ENCODE data around the gene MYO3A. TPM values are rescaled to one million over a fixed set of nuclear protein-coding genes. Genes with fewer than 3 reads are reported as not detected.
A peak's percentile ranks its signal among the peaks of the same experiment; 100 is the strongest.

MYO3A gene
- total RNA-seq, 3 donors from 2014 or later, result not detected

- Mint-ChIP-seq H3K9me3 (no peaks in the 10 kb centered on the region), H3K36me3 (ENCODE audit: insufficient read depth) (no peaks in the 10 kb centered on the region), H3K4me3 (no peak overlapping the region), H3K4me1 (ENCODE audit: low read depth) (no peaks in the 10 kb centered on the region), H3K27me3 (ENCODE audit: low read depth) (peaks cover 3% of the 10 kb centered on the region)
- ATAC-seq (no peak), DNase-seq (no peak)
These were observed 264.1 kb downstream of the MYO3A start for GRCh38 chr10:26198119-26198518.

GRCh38 chr10:26199841-26200240 lies 265.8 kb downstream of the MYO3A start:
- no peak overlapping the region for H3K4me3 Mint-ChIP-seq
- ATAC-seq (no peak), DNase-seq (no peak)
- H3K4me1 Mint-ChIP-seq (ENCODE audit: low read depth), result no peaks in the 10 kb centered on the region
- H3K36me3 Mint-ChIP-seq (ENCODE audit: insufficient read depth), result no peaks in the 10 kb centered on the region
- H3K27me3 Mint-ChIP-seq (ENCODE audit: low read depth), result peaks cover 3% of the 10 kb centered on the region
- H3K9me3 Mint-ChIP-seq, result no peaks in the 10 kb centered on the region

- no peaks in the 10 kb centered on the region for H3K9me3 Mint-ChIP-seq
- no peaks in the 10 kb centered on the region for H3K4me1 Mint-ChIP-seq (ENCODE audit: low read depth)
- no peak overlapping the region for H3K4me3 Mint-ChIP-seq
- DNase-seq, result no peak
- H3K36me3 Mint-ChIP-seq (ENCODE audit: insufficient read depth), result no peaks in the 10 kb centered on the region
- peaks cover 6% of the 10 kb centered on the region for H3K27me3 Mint-ChIP-seq (ENCODE audit: low read depth)
- ATAC-seq, result no peak
These were observed 271.2 kb downstream of the MYO3A start for GRCh38 chr10:26205223-26205622.

GRCh38 chr10:26211781-26212444 lies 277.9 kb downstream of the MYO3A start:
- H3K4me1 Mint-ChIP-seq (ENCODE audit: low read depth), result peaks cover 20% of the 10 kb centered on the region
- H3K27me3 Mint-ChIP-seq (ENCODE audit: low read depth), result peaks cover 49% of the 10 kb centered on the region
- no peaks in the 10 kb centered on the region for H3K9me3 Mint-ChIP-seq
- DNase-seq (no peak), ATAC-seq (no peak)
- H3K36me3 Mint-ChIP-seq (ENCODE audit: insufficient read depth), result no peaks in the 10 kb centered on the region
- H3K4me3 Mint-ChIP-seq, result no peak overlapping the region

GRCh38 chr10:26212511-26212910 lies 278.5 kb downstream of the MYO3A start:
- H3K27me3 Mint-ChIP-seq (ENCODE audit: low read depth), result peaks cover 55% of the 10 kb centered on the region
- no peak overlapping the region for H3K4me3 Mint-ChIP-seq
- no peaks in the 10 kb centered on the region for H3K36me3 Mint-ChIP-seq (ENCODE audit: insufficient read depth)
- H3K9me3 Mint-ChIP-seq, result no peaks in the 10 kb centered on the region
- DNase-seq, result no peak
- H3K4me1 Mint-ChIP-seq (ENCODE audit: low read depth), result peaks cover 25% of the 10 kb centered on the region
- no peak for ATAC-seq

- no peak for ATAC-seq
- H3K36me3 Mint-ChIP-seq (ENCODE audit: insufficient read depth), result no peaks in the 10 kb centered on the region
- H3K27me3 Mint-ChIP-seq (ENCODE audit: low read depth), result peaks cover 57% of the 10 kb centered on the region
These were observed 279.2 kb downstream of the MYO3A start for GRCh38 chr10:26213157-26213800.

GRCh38 chr10:26214004-26214403 lies 280.0 kb downstream of the MYO3A start:
- DNase-seq (no peak), ATAC-seq (no peak)
- H3K36me3 Mint-ChIP-seq (ENCODE audit: insufficient read depth), result no peaks in the 10 kb centered on the region
- no peak overlapping the region for H3K4me3 Mint-ChIP-seq
- no peaks in the 10 kb centered on the region for H3K9me3 Mint-ChIP-seq
- peaks cover 64% of the 10 kb centered on the region for H3K27me3 Mint-ChIP-seq (ENCODE audit: low read depth)
- peaks cover 32% of the 10 kb centered on the region for H3K4me1 Mint-ChIP-seq (ENCODE audit: low read depth)

More at GRCh38 chr10:26213157-26213800, 279.2 kb downstream of the MYO3A start:
- Mint-ChIP-seq H3K4me1 (ENCODE audit: low read depth) (peaks cover 27% of the 10 kb centered on the region), H3K9me3 (no peaks in the 10 kb centered on the region), H3K4me3 (no peak overlapping the region)
- no peak for DNase-seq

GRCh38 chr10:26214551-26215395 lies 280.7 kb downstream of the MYO3A start:
- Mint-ChIP-seq H3K9me3 (no peaks in the 10 kb centered on the region), H3K27me3 (ENCODE audit: low read depth) (peaks cover 71% of the 10 kb centered on the region), H3K4me1 (ENCODE audit: low read depth) (peaks cover 32% of the 10 kb centered on the region), H3K36me3 (ENCODE audit: insufficient read depth) (no peaks in the 10 kb centered on the region), H3K4me3 (peak overlapping the region; percentile 41)
- ATAC-seq, result no peak
- no peak for DNase-seq

- peak overlapping the region; percentile 41 for H3K4me3 Mint-ChIP-seq
- H3K36me3 Mint-ChIP-seq (ENCODE audit: insufficient read depth), result no peaks in the 10 kb centered on the region
- ATAC-seq, result no peak
- peaks cover 32% of the 10 kb centered on the region for H3K4me1 Mint-ChIP-seq (ENCODE audit: low read depth)
- DNase-seq, result no peak
- H3K9me3 Mint-ChIP-seq, result no peaks in the 10 kb centered on the region
- H3K27me3 Mint-ChIP-seq (ENCODE audit: low read depth), result peaks cover 76% of the 10 kb centered on the region
These were observed 281.4 kb downstream of the MYO3A start for GRCh38 chr10:26215396-26215934.

- DNase-seq, result no peak
- H3K36me3 Mint-ChIP-seq (ENCODE audit: insufficient read depth), result no peaks in the 10 kb centered on the region
- H3K4me1 Mint-ChIP-seq (ENCODE audit: low read depth), result peaks cover 32% of the 10 kb centered on the region
- H3K9me3 Mint-ChIP-seq, result no peaks in the 10 kb centered on the region
- peaks cover 82% of the 10 kb centered on the region for H3K27me3 Mint-ChIP-seq (ENCODE audit: low read depth)
- H3K4me3 Mint-ChIP-seq, result peak overlapping the region; percentile 51
- peak; percentile 71 to 79 for ATAC-seq
These were observed 282.0 kb downstream of the MYO3A start for GRCh38 chr10:26215935-26216584.

GRCh38 chr10:26216585-26217395 lies 282.8 kb downstream of the MYO3A start, which contains the start of gene GAD2:
Gene GAD2, plus strand, starts transcription at chr10:26216774. Its CDS starts 36 bp downstream, at chr10:26216810.
- peaks cover 86% of the 10 kb centered on the region for H3K27me3 Mint-ChIP-seq (ENCODE audit: low read depth)
- ATAC-seq, result peak in 1 of 2 donors; percentile 8
- peaks cover 32% of the 10 kb centered on the region for H3K4me1 Mint-ChIP-seq (ENCODE audit: low read depth)
- DNase-seq, result no peak
- no peaks in the 10 kb centered on the region for H3K36me3 Mint-ChIP-seq (ENCODE audit: insufficient read depth)
- peak within 1 kb of the TSS; percentile 51 for H3K4me3 Mint-ChIP-seq
- H3K9me3 Mint-ChIP-seq, result no peaks in the 10 kb centered on the region

- Mint-ChIP-seq H3K36me3 (ENCODE audit: insufficient read depth) (no peaks in the 10 kb centered on the region), H3K4me1 (ENCODE audit: low read depth) (peaks cover 32% of the 10 kb centered on the region), H3K9me3 (no peaks in the 10 kb centered on the region), H3K4me3 (peak overlapping the region; percentile 48), H3K27me3 (ENCODE audit: low read depth) (peaks cover 88% of the 10 kb centered on the region)
- DNase-seq (no peak), ATAC-seq (peak; percentile 34 to 45)
These were observed 283.5 kb downstream of the MYO3A start for GRCh38 chr10:26217396-26218086.

GRCh38 chr10:26219676-26220075 lies 285.6 kb downstream of the MYO3A start:
- H3K4me1 Mint-ChIP-seq (ENCODE audit: low read depth), result peaks cover 30% of the 10 kb centered on the region
- no peaks in the 10 kb centered on the region for H3K9me3 Mint-ChIP-seq
- no peaks in the 10 kb centered on the region for H3K36me3 Mint-ChIP-seq (ENCODE audit: insufficient read depth)
- no peak overlapping the region for H3K4me3 Mint-ChIP-seq
- no peak for DNase-seq
- H3K27me3 Mint-ChIP-seq (ENCODE audit: low read depth), result peaks cover 85% of the 10 kb centered on the region
- ATAC-seq, result no peak

All from activated T-cell treated with anti-CD3 and anti-CD28 coated beads, Interleukin-2, amount 50 U/mL, for 4 hours (primary cell).